Effector CD4-positive, alpha-beta T cell (primary cell): ENCODE data around the gene KIR2DL1. TPM values are rescaled to one million over a fixed set of nuclear protein-coding genes. Genes with fewer than 3 reads are reported as not detected.
"Not testable (repeated sequence)": the region's sequence is repeated elsewhere in the genome, so short reads cannot be mapped to it uniquely, and the experiment has no call there.

ENCODE experiments used
- DNase-seq: peaks from one replicate; pipeline ENCODE4 v3.0.0-alpha.2; 2020
- total RNA-seq: gene quantifications from one replicate; lab custom pipeline; 2026; lab: John Stamatoyannopoulos, UW

Gene KIR2DL1
- not detected for total RNA-seq

GRCh38 chr19:54769646-54770045 is at the start of gene KIR2DL1:
Gene KIR2DL1, plus strand, starts transcription at chr19:54769793. Its CDS starts 58 bp downstream, at chr19:54769851.
- DNase-seq = not testable (repeated sequence)

- no peak for DNase-seq
These were observed 45.5 kb upstream of the KIR2DL1 start, which contains the start of gene KIR3DL3 for GRCh38 chr19:54724142-54724541. Gene KIR3DL3, plus strand, starts transcription at chr19:54724442. Its CDS starts 55 bp downstream, at chr19:54724497.

- DNase-seq = no peak
These were observed 44.9 kb upstream of the KIR2DL1 start for GRCh38 chr19:54724644-54725043.

- no peak for DNase-seq
These were observed 44.3 kb upstream of the KIR2DL1 start for GRCh38 chr19:54725321-54725720.

- no peak for DNase-seq
These were observed 42.0 kb upstream of the KIR2DL1 start for GRCh38 chr19:54727562-54727961.

- DNase-seq = no peak
These were observed 41.4 kb upstream of the KIR2DL1 start for GRCh38 chr19:54728167-54728566.

- no peak for DNase-seq
These were observed 40.0 kb upstream of the KIR2DL1 start for GRCh38 chr19:54729416-54730188.

GRCh38 chr19:54731191-54731590 is 38.4 kb upstream of the KIR2DL1 start:
- no peak for DNase-seq

- DNase-seq = not testable (repeated sequence)
These were observed 31.3 kb upstream of the KIR2DL1 start, which contains the start of gene KIR2DL3 for GRCh38 chr19:54738306-54738705. Gene KIR2DL3, plus strand, starts transcription at chr19:54738513. Its CDS starts 33 bp downstream, at chr19:54738546.

- no peak for DNase-seq
These were observed 30.9 kb upstream of the KIR2DL1 start for GRCh38 chr19:54738715-54739114.

- no peak for DNase-seq
These were observed 29.8 kb upstream of the KIR2DL1 start for GRCh38 chr19:54739587-54740497.

- DNase-seq = not testable (repeated sequence)
These were observed 27.6 kb upstream of the KIR2DL1 start for GRCh38 chr19:54741950-54742349.

GRCh38 chr19:54744080-54744479 is 25.5 kb upstream of the KIR2DL1 start:
- DNase-seq = not testable (repeated sequence)

- DNase-seq = not testable (repeated sequence)
These were observed 21.8 kb upstream of the KIR2DL1 start for GRCh38 chr19:54747614-54748322.

GRCh38 chr19:54750276-54750675 is 19.3 kb upstream of the KIR2DL1 start:
- not testable (repeated sequence) for DNase-seq

GRCh38 chr19:54756204-54757110 is 13.1 kb upstream of the KIR2DL1 start:
- DNase-seq = not testable (repeated sequence)

GRCh38 chr19:54758577-54758976 is 11.0 kb upstream of the KIR2DL1 start:
- not testable (repeated sequence) for DNase-seq

- not testable (repeated sequence) for DNase-seq
These were observed 5.4 kb upstream of the KIR2DL1 start for GRCh38 chr19:54764219-54764618.

- not testable (repeated sequence) for DNase-seq
These were observed 3.1 kb upstream of the KIR2DL1 start for GRCh38 chr19:54766464-54766863.

GRCh38 chr19:54770511-54770910 is 918 bp downstream of the KIR2DL1 start:
- not testable (repeated sequence) for DNase-seq
